Hepatocyte (in vitro differentiated cells): ENCODE data around the gene PCDHA7.

Source experiments
- CTCF ChIP-seq: fragments of 200-600 bp; sonication (generic); IDR thresholded peaks from 2 replicates; pipeline ENCODE4 v1.5.1; 2016; ENCODE audit warnings: antibody characterized with exemption, mild to moderate bottlenecking; ENCODE audit not compliant: poor library complexity
- EZH2 ChIP-seq: fragments of 200-600 bp; sonication (generic); IDR thresholded peaks from 2 replicates; pipeline ENCODE4 v1.6.1; 2016; ENCODE audit warnings: antibody characterized with exemption, mild to moderate bottlenecking, borderline replicate concordance

GRCh38 chr5:140806834-140807775 lies 27.0 kb upstream of the PCDHA7 start, which contains the start of gene PCDHA4:
- TF ChIP-seq CTCF (peak; percentile 85), EZH2 (no peak)
